ENCODE data around the gene PRPF6.

DNA sequence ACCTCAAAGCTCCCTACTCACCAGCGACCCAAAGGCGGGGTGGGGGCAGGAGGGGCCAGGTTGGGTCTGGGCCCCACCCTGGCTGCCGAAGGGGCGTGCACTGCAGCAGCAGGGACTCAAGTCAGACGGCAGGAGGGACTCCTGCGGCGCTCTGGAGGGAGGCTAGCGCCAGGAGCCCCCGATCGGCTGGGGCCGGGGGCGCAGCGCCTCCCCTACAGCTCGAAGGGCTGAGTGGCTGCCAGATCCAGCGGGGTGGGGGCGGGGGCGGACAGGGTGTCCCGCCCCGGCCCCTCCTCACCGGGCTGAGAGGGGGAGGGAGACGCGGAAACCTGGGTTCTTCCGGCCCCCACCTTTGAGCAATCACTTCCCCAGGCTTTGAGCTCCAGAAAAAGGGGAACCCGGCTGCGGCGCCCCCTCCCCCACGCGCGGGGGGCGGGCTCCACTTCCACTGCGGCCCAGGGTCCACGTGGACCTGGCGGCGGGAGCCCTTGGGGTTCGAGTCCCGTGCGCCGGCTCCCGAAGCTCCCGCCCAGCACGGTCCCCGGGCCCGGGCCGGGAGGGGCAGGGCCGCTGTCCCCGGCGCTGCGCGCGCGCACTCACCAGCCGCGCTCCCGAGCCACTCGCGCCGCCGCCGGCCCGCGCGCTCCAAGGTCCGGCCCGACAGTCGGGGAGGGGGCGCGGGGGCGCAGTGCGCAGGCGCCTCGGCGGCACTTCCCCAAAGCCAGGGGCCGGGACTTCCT lies 98.5 kb downstream of the PRPF6 start, which contains the start of gene RGS19:
- TF ChIP-seq, protein P1, sequence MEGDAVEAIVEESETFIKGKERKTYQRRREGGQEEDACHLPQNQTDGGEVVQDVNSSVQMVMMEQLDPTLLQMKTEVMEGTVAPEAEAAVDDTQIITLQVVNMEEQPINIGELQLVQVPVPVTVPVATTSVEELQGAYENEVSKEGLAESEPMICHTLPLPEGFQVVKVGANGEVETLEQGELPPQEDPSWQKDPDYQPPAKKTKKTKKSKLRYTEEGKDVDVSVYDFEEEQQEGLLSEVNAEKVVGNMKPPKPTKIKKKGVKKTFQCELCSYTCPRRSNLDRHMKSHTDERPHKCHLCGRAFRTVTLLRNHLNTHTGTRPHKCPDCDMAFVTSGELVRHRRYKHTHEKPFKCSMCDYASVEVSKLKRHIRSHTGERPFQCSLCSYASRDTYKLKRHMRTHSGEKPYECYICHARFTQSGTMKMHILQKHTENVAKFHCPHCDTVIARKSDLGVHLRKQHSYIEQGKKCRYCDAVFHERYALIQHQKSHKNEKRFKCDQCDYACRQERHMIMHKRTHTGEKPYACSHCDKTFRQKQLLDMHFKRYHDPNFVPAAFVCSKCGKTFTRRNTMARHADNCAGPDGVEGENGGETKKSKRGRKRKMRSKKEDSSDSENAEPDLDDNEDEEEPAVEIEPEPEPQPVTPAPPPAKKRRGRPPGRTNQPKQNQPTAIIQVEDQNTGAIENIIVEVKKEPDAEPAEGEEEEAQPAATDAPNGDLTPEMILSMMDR (IDR thresholded peaks at IDR 0.05): no peak
- TF ChIP-seq ZFX (IDR thresholded peaks at IDR 0.05; ENCODE audit: borderline replicate concordance): no peak

Measured in 22Rv1 (cell line).